NB4 (cell line): ENCODE data around the gene MGAT5B.

Source experiments
- MAX ChIP-seq: IDR thresholded peaks from 2 replicates; pipeline ENCODE4 v1.6.1; 2011; ENCODE audit warnings: low read depth, low read length
- MYC ChIP-seq: IDR thresholded peaks from 2 replicates; pipeline ENCODE4 v1.6.1; 2011; ENCODE audit warnings: low read depth, low read length
- POLR2A ChIP-seq: IDR thresholded peaks from 2 replicates; pipeline ENCODE4 v1.6.1; 2011; ENCODE audit warnings: mild to moderate bottlenecking; ENCODE audit not compliant: insufficient read length; ENCODE audit errors: extremely low read depth
- TF ChIP-seq, protein P1 (sequence below): IDR thresholded peaks from one replicate; pipeline ENCODE4 v1.5.1; 2012; ENCODE audit warnings: low read depth, low read length

GRCh38 chr17:76827736-76828135 is 40.5 kb upstream of the MGAT5B start:
- TF ChIP-seq, protein P1, sequence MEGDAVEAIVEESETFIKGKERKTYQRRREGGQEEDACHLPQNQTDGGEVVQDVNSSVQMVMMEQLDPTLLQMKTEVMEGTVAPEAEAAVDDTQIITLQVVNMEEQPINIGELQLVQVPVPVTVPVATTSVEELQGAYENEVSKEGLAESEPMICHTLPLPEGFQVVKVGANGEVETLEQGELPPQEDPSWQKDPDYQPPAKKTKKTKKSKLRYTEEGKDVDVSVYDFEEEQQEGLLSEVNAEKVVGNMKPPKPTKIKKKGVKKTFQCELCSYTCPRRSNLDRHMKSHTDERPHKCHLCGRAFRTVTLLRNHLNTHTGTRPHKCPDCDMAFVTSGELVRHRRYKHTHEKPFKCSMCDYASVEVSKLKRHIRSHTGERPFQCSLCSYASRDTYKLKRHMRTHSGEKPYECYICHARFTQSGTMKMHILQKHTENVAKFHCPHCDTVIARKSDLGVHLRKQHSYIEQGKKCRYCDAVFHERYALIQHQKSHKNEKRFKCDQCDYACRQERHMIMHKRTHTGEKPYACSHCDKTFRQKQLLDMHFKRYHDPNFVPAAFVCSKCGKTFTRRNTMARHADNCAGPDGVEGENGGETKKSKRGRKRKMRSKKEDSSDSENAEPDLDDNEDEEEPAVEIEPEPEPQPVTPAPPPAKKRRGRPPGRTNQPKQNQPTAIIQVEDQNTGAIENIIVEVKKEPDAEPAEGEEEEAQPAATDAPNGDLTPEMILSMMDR, result no peak
- no peak for TF ChIP-seq POLR2A
- TF ChIP-seq MAX, result no peak
- no peak for TF ChIP-seq MYC
